Osteoblast (primary cell): ENCODE data around the gene CEACAM18. TPM values are rescaled to one million over a fixed set of nuclear protein-coding genes. Genes with fewer than 3 reads are reported as not detected.
"Not testable (repeated sequence)": the region's sequence is repeated elsewhere in the genome, so short reads cannot be mapped to it uniquely, and the experiment has no call there.

Source experiments
- DNase-seq: peaks from one replicate; pipeline ENCODE4 v3.0.0; 2011; ENCODE audit warnings: low spot score, mixed read lengths; ENCODE audit not compliant: insufficient read length; ENCODE audit errors: missing footprints
- H2AFZ ChIP-seq: 2 replicates; pipeline ENCODE4 v1.6.0; 2011; ENCODE audit warnings: mild to moderate bottlenecking, low read length
- H3K27ac ChIP-seq: 2 replicates; pipeline ENCODE4 v1.5.1; 2011; ENCODE audit warnings: mild to moderate bottlenecking, low read depth, low read length, moderate library complexity
- H3K27me3 ChIP-seq: 2 replicates; pipeline ENCODE4 v1.6.0; 2012; ENCODE audit warnings: mild to moderate bottlenecking, control low read depth, inconsistent platforms, low read length, moderate library complexity; ENCODE audit not compliant: insufficient read depth
- H3K36me3 ChIP-seq: 2 replicates; pipeline ENCODE4 v1.5.1; 2011; ENCODE audit warnings: mild to moderate bottlenecking, low read length, control low read depth, moderate library complexity; ENCODE audit not compliant: insufficient read depth
- H3K4me1 ChIP-seq: 2 replicates; pipeline ENCODE4 v1.5.1; 2011; ENCODE audit warnings: mild to moderate bottlenecking, low read length, control low read depth, moderate library complexity; ENCODE audit not compliant: insufficient read depth
- H3K4me2 ChIP-seq: 2 replicates; pipeline ENCODE4 v1.6.0; 2011; ENCODE audit warnings: mild to moderate bottlenecking, low read length; ENCODE audit not compliant: insufficient read depth
- H3K4me3 ChIP-seq: fragments of 200-600 bp; sonication (generic); 3 replicates; pipeline ENCODE4 v1.5.1; 2012; ENCODE audit warnings: mild to moderate bottlenecking, low read length, inconsistent platforms; ENCODE audit not compliant: insufficient read depth
- H3K79me2 ChIP-seq: 2 replicates; pipeline ENCODE4 v1.6.0; 2012; ENCODE audit warnings: mild to moderate bottlenecking, low read length, control low read depth, inconsistent platforms; ENCODE audit not compliant: insufficient read depth
- H3K9me3 ChIP-seq: 2 replicates; pipeline ENCODE4 v1.5.1; 2011; ENCODE audit warnings: low read depth, low read length, control low read depth
- H4K20me1 ChIP-seq: 2 replicates; pipeline ENCODE4 v1.6.0; 2012; ENCODE audit warnings: mild to moderate bottlenecking, low read length, control low read depth; ENCODE audit not compliant: insufficient read depth
- total RNA-seq: library from RNA; depleted of rRNA; stranded (reverse); fragments of >200 nt; gene quantifications from 2 replicates; pipeline ENCODE4 v1.2.3, GENCODE V29; 2012
- TF ChIP-seq, protein P1 (sequence below): IDR thresholded peaks from 2 replicates; pipeline ENCODE4 v1.5.1; 2011; ENCODE audit warnings: mild to moderate bottlenecking, low read depth, low read length, moderate library complexity; ENCODE audit errors: extremely low read depth

CEACAM18 gene
- total RNA-seq, 1 donor, result not detected

- no peak for DNase-seq
- Histone ChIP-seq H4K20me1 (no peaks in the 10 kb centered on the region), H3K4me3 (no peak overlapping the region)
These were observed 15.4 kb downstream of the CEACAM18 start for GRCh38 chr19:51493776-51494175.

GRCh38 chr19:51497666-51498065, 19.3 kb downstream of the CEACAM18 start:
- no peak for DNase-seq
- no peak overlapping the region for H2AFZ ChIP-seq
- H3K4me1 ChIP-seq, result no peaks in the 10 kb centered on the region

More at GRCh38 chr19:51493776-51494175, 15.4 kb downstream of the CEACAM18 start:
- Histone ChIP-seq H2AFZ (no peak overlapping the region), H3K4me1 (no peaks in the 10 kb centered on the region), H3K27me3 (no peaks in the 10 kb centered on the region), H3K36me3 (no peaks in the 10 kb centered on the region), H3K27ac (no peak overlapping the region), H3K4me2 (no peak overlapping the region), H3K79me2 (no peaks in the 10 kb centered on the region), H3K9me3 (no peaks in the 10 kb centered on the region)
- TF ChIP-seq, protein P1, sequence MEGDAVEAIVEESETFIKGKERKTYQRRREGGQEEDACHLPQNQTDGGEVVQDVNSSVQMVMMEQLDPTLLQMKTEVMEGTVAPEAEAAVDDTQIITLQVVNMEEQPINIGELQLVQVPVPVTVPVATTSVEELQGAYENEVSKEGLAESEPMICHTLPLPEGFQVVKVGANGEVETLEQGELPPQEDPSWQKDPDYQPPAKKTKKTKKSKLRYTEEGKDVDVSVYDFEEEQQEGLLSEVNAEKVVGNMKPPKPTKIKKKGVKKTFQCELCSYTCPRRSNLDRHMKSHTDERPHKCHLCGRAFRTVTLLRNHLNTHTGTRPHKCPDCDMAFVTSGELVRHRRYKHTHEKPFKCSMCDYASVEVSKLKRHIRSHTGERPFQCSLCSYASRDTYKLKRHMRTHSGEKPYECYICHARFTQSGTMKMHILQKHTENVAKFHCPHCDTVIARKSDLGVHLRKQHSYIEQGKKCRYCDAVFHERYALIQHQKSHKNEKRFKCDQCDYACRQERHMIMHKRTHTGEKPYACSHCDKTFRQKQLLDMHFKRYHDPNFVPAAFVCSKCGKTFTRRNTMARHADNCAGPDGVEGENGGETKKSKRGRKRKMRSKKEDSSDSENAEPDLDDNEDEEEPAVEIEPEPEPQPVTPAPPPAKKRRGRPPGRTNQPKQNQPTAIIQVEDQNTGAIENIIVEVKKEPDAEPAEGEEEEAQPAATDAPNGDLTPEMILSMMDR, result no peak

DNA sequence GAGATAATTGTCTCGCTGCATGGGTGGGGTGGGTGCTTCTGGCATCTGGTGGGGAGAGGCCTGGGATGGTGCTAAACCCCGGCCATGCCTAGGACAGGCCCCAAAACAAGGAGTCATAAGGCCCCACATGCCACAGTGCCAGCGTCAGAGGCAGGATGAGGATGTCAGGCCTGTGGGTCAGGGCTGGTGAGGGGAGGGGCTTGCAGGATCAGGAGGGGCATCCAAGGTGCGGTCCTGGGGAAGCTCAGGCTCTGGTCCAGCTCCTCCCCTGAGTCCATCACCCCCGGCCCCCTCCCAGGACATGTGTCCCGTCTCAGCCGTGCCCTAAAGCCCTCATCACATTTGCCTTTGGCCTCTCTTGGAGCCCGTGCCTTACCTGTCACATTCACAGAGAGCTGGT, 22.6 kb downstream of the CEACAM18 start:
- H3K4me1 ChIP-seq, H3K27ac ChIP-seq, H3K4me2 ChIP-seq, H3K36me3 ChIP-seq, H3K27me3 ChIP-seq, DNase-seq, H3K4me3 ChIP-seq, H4K20me1 ChIP-seq, H3K9me3 ChIP-seq, H2AFZ ChIP-seq, H3K79me2 ChIP-seq: not testable (repeated sequence)

More at GRCh38 chr19:51497666-51498065, 19.3 kb downstream of the CEACAM18 start:
- no peak overlapping the region for H3K4me2 ChIP-seq
- no peak overlapping the region for H3K27ac ChIP-seq
- H3K79me2 ChIP-seq, result no peaks in the 10 kb centered on the region
- H4K20me1 ChIP-seq, result no peaks in the 10 kb centered on the region
- TF ChIP-seq, protein P1, result no peak
- H3K27me3 ChIP-seq, result no peaks in the 10 kb centered on the region
- H3K9me3 ChIP-seq, result no peaks in the 10 kb centered on the region
- no peak overlapping the region for H3K4me3 ChIP-seq
- no peaks in the 10 kb centered on the region for H3K36me3 ChIP-seq

GRCh38 chr19:51501594-51502263, 23.4 kb downstream of the CEACAM18 start, which contains the start of gene SIGLEC12:
SIGLEC12 (minus strand) TSS chr19:51501800; CDS start chr19:51501733, 67 bp downstream.
- Histone ChIP-seq H3K36me3 (no peaks in the 10 kb centered on the region), H3K27me3 (no peaks in the 10 kb centered on the region), H3K9me3 (no peaks in the 10 kb centered on the region), H2AFZ (no peak within 1 kb of the TSS), H3K4me3 (no peak within 1 kb of the TSS), H3K4me1 (no peaks in the 10 kb centered on the region), H3K4me2 (no peak within 1 kb of the TSS), H4K20me1 (no peaks in the 10 kb centered on the region), H3K79me2 (no peaks in the 10 kb centered on the region), H3K27ac (no peak within 1 kb of the TSS)
- TF ChIP-seq, protein P1, result no peak
- DNase-seq, result no peak
